ENCODE results near the gene PTMS.

The PTMS gene

DNA sequence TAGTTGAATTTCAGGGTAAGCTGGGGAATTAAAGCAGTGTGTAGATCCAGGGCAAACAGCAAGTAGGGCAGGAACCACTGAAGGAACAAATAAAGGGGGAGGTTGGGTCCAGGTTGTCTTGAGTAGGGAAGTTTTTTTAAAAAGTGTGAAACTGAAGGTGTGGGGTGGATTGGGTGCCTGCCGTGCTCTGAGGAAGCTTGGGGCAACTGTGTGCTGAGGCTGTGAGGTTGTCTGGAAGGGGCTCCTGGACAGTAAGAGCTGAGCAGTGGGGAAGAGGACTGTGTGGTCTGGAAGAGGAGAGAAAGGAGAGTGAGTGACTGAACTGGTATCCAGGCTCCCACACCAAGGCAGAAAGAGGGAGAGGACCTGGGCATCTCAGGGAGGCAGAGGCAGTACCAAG is 44.6 kb downstream of the PTMS start:
- TF ChIP-seq, protein P1, sequence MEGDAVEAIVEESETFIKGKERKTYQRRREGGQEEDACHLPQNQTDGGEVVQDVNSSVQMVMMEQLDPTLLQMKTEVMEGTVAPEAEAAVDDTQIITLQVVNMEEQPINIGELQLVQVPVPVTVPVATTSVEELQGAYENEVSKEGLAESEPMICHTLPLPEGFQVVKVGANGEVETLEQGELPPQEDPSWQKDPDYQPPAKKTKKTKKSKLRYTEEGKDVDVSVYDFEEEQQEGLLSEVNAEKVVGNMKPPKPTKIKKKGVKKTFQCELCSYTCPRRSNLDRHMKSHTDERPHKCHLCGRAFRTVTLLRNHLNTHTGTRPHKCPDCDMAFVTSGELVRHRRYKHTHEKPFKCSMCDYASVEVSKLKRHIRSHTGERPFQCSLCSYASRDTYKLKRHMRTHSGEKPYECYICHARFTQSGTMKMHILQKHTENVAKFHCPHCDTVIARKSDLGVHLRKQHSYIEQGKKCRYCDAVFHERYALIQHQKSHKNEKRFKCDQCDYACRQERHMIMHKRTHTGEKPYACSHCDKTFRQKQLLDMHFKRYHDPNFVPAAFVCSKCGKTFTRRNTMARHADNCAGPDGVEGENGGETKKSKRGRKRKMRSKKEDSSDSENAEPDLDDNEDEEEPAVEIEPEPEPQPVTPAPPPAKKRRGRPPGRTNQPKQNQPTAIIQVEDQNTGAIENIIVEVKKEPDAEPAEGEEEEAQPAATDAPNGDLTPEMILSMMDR (IDR thresholded peaks at IDR 0.05; ENCODE audit: low read depth, low read length, missing control alignments): no peak
- in situ Hi-C loops (cut with HindIII; ENCODE audit: low sequenced_read_pairs): loop anchor here (5.0 kb wide), 1 partner anchor 43 kb away; the partner anchor contains the start of gene PTMS
- no peak for DNase-seq (ENCODE audit: low read depth)
- no peak overlapping the region for H3K4me3 ChIP-seq (ENCODE audit: low read depth, low read length)

DNA sequence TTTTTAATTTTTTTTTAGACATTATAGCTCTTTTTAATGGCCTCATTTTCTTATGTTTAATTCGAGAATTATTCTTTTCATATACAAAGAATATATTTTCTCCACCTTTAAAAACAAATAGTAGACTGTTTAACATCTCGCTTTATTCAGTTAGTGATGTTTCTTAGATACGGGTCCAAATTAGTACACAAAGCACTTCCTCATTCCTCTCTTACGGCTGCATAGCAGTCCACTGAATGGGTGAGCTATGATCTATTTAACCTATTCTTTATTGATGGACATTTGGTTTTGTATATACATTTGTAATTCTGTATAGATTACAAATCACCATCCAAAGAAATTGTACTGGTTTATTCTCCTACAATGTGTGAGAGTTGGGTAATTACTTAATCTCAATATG is 47.2 kb downstream of the PTMS start:
- in situ Hi-C loops (cut with HindIII; ENCODE audit: low sequenced_read_pairs): loop anchor here (5.0 kb wide), 1 partner anchor 46 kb away; the partner anchor contains the start of gene PTMS

GRCh38 chr12:6816598-6816997 is 50.4 kb downstream of the PTMS start:
- DNase-seq (ENCODE audit: low read depth): no peak
- TF ChIP-seq, protein P1 (IDR thresholded peaks at IDR 0.05; ENCODE audit: low read depth, low read length, missing control alignments): no peak
- in situ Hi-C loops (cut with HindIII; ENCODE audit: low sequenced_read_pairs): no loop called here
- H3K4me3 ChIP-seq (ENCODE audit: low read depth, low read length): no peak overlapping the region

More for the DNA sequence above, 47.2 kb downstream of the PTMS start:
- no peak for DNase-seq (ENCODE audit: low read depth)
- TF ChIP-seq, protein P1 (IDR thresholded peaks at IDR 0.05; ENCODE audit: low read depth, low read length, missing control alignments): no peak
- H3K4me3 ChIP-seq (ENCODE audit: low read depth, low read length): no peak overlapping the region

DNA sequence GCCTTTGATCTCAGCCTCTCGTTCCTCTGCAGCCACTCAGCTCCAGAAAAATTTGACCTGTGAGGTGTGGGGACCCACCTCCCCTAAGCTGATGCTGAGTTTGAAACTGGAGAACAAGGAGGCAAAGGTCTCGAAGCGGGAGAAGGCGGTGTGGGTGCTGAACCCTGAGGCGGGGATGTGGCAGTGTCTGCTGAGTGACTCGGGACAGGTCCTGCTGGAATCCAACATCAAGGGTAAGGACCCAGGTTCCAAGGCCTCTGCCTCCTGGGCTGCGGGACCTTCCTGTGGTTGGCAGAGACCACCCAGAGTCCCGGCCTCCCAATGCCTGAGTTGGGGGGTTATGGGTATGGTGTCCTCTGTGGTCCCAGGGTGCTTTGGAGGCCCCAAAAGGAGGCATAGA is 50.9 kb downstream of the PTMS start:
- no peak overlapping the region for H3K4me3 ChIP-seq (ENCODE audit: low read depth, low read length)
- in situ Hi-C loops (cut with HindIII; ENCODE audit: low sequenced_read_pairs): no loop called here
- no peak for DNase-seq (ENCODE audit: low read depth)
- TF ChIP-seq, protein P1 (IDR thresholded peaks at IDR 0.05; ENCODE audit: low read depth, low read length, missing control alignments): no peak

- no peak for DNase-seq (ENCODE audit: low read depth)
- H3K4me3 ChIP-seq (ENCODE audit: low read depth, low read length): no peak overlapping the region
- in situ Hi-C loops (cut with HindIII; ENCODE audit: low sequenced_read_pairs): no loop called here
- TF ChIP-seq, protein P1 (IDR thresholded peaks at IDR 0.05; ENCODE audit: low read depth, low read length, missing control alignments): no peak
Observed at GRCh38 chr12:6817662-6818157, 51.5 kb downstream of the PTMS start.

GRCh38 chr12:6818222-6818621 is 52.1 kb downstream of the PTMS start:
- TF ChIP-seq, protein P1 (IDR thresholded peaks at IDR 0.05; ENCODE audit: low read depth, low read length, missing control alignments): no peak
- in situ Hi-C loops (cut with HindIII; ENCODE audit: low sequenced_read_pairs): no loop called here
- no peak for DNase-seq (ENCODE audit: low read depth)
- H3K4me3 ChIP-seq (ENCODE audit: low read depth, low read length): no peak overlapping the region

All from astrocyte of the cerebellum (primary cell).